ENCODE results near the gene OR10Z1. TPM values are rescaled to one million over a fixed set of nuclear protein-coding genes. Genes with fewer than 3 reads are reported as not detected.

Gene OR10Z1
- total RNA-seq, 6 donors from 2014 or later: not detected

DNA sequence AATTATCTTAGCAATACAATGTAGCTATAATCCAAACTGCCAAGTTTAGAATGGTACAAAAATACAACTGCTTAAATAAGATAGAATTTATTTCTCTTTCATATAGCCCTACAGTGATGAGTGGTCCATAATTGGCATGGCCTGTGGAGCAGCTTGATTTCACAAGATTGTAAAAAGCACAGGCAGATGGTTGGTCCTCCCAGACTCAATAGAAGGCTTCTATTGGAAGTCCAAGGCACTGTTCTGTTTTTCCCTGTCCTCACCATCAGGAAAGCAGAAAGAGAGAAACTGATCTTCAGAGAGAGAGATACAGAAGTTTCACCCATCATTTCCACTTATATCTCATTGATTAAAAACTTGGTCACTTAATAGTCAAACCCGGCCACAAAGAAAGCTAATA, 32.8 kb upstream of the OR10Z1 start:
- Histone ChIP-seq H3K4me3 (no peak overlapping the region), H3K9me3 (no peaks in the 10 kb centered on the region), H3K27ac (no peak overlapping the region), H3K27me3 (no peaks in the 10 kb centered on the region), H3K36me3 (no peaks in the 10 kb centered on the region), H3K4me1 (no peaks in the 10 kb centered on the region)
- TF ChIP-seq POLR2A (IDR thresholded peaks at IDR 0.05): no peak
- no peak for TF ChIP-seq POLR2AphosphoS5 (IDR thresholded peaks at IDR 0.05)
- TF ChIP-seq EP300 (IDR thresholded peaks at IDR 0.05): no peak
- TF ChIP-seq, protein P1, sequence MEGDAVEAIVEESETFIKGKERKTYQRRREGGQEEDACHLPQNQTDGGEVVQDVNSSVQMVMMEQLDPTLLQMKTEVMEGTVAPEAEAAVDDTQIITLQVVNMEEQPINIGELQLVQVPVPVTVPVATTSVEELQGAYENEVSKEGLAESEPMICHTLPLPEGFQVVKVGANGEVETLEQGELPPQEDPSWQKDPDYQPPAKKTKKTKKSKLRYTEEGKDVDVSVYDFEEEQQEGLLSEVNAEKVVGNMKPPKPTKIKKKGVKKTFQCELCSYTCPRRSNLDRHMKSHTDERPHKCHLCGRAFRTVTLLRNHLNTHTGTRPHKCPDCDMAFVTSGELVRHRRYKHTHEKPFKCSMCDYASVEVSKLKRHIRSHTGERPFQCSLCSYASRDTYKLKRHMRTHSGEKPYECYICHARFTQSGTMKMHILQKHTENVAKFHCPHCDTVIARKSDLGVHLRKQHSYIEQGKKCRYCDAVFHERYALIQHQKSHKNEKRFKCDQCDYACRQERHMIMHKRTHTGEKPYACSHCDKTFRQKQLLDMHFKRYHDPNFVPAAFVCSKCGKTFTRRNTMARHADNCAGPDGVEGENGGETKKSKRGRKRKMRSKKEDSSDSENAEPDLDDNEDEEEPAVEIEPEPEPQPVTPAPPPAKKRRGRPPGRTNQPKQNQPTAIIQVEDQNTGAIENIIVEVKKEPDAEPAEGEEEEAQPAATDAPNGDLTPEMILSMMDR (IDR thresholded peaks at IDR 0.05): no peak
- DNase-seq (no peak), ATAC-seq (ENCODE audit: low FRiP score in 2 of 2) (no peak)
- WGBS, 2 donors: 86 to 88% methylated on average over 1 of the region's 1 CpG

DNA sequence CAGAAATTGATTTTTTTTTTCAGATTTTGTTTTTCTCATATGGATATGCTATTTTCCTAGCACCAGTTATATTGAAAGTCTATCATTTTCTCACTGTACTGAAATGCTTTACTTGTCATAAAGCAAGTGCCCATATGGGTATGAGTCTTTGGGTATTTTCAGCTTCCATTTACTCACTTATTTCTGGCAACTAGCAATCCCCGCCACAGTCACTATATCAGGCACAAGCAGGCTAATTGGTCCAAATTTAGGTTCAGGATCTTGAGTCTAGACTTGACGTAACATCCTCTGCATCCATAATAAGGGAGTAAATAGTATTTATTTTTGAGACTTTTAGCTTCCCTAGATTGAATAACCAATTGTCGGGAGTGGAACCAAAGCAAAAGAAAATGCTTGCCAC, 27.5 kb upstream of the OR10Z1 start:
- Histone ChIP-seq H3K36me3 (no peaks in the 10 kb centered on the region), H3K27me3 (no peaks in the 10 kb centered on the region), H3K27ac (no peak overlapping the region), H3K9me3 (no peaks in the 10 kb centered on the region), H3K4me3 (no peak overlapping the region), H3K4me1 (no peaks in the 10 kb centered on the region)
- DNase-seq: no peak
- no peak for TF ChIP-seq POLR2AphosphoS5 (IDR thresholded peaks at IDR 0.05)
- TF ChIP-seq EP300 (IDR thresholded peaks at IDR 0.05): no peak
- TF ChIP-seq, protein P1 (IDR thresholded peaks at IDR 0.05): no peak
- no peak for TF ChIP-seq POLR2A (IDR thresholded peaks at IDR 0.05)
- ATAC-seq (ENCODE audit: low FRiP score in 2 of 2): no peak
- WGBS, 2 donors: 92 to 96% methylated on average over 3 of the region's 3 CpGs

DNA sequence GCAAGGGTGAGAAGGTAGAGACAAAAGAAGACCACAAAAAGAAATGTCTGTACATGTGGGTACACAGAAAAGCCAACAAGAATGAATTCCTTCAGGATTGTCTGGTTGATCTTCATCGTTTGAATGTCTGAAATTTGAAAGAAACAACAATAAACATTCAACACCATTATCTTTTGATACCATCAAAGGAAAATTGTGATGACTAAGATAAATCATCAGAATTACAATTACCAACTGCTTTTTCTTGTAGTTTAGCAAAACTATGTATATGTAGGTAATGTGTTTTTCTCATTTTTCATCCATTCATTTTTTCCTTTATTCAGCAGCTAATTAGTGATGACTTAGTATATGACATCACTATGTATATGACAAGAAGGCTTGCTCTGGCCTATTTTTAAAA, 25.3 kb upstream of the OR10Z1 start, which contains the start of gene OR10X1:
Gene OR10X1 (minus strand): TSS at position 167 of the 400 bp plus-strand sequence. CDS start 0 bp downstream, at position 167.
- ATAC-seq (ENCODE audit: low FRiP score in 2 of 2): no peak
- TF ChIP-seq EP300 (IDR thresholded peaks at IDR 0.05) (no peak), POLR2A (IDR thresholded peaks at IDR 0.05) (no peak), POLR2AphosphoS5 (IDR thresholded peaks at IDR 0.05) (no peak)
- TF ChIP-seq, protein P1 (IDR thresholded peaks at IDR 0.05): no peak
- DNase-seq: no peak
- Histone ChIP-seq H3K36me3 (no peaks in the 10 kb centered on the region), H3K9me3 (no peaks in the 10 kb centered on the region), H3K4me3 (no peak within 1 kb of the TSS), H3K4me1 (no peaks in the 10 kb centered on the region), H3K27ac (no peak within 1 kb of the TSS), H3K27me3 (no peaks in the 10 kb centered on the region)
- WGBS, 2 donors: 68 to 79% methylated on average over 1 of the region's 1 CpG

DNA sequence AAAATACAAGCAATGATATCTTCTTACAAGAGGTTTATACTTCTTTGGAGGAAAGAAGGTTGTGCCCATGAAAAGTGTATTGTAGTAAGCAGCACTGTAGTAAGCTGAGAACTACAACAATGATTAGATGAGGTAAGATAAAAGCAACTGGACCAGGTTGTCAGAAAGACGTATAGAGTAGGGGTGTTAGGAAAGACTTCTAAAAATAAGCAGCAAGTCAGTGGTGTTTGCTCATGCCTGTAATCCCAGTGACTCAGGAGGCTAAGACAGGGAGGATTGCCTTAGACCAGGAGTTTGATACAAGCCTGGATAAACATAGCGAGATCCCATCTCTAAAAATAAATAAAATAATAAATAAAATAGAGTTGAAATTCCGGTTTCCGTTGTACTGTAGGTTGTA, 21.1 kb upstream of the OR10Z1 start:
- 42 to 55% methylated on average over 4 of the region's 4 CpGs for WGBS, 2 donors
- DNase-seq: no peak
- Histone ChIP-seq H3K4me1 (no peaks in the 10 kb centered on the region), H3K4me3 (no peak overlapping the region), H3K36me3 (no peaks in the 10 kb centered on the region), H3K27me3 (no peaks in the 10 kb centered on the region), H3K27ac (no peak overlapping the region), H3K9me3 (peaks cover 0 to 13% (median 6%) of the 10 kb centered on the region in 4 donors)
- TF ChIP-seq POLR2A (IDR thresholded peaks at IDR 0.05) (no peak), EP300 (IDR thresholded peaks at IDR 0.05) (no peak), POLR2AphosphoS5 (IDR thresholded peaks at IDR 0.05) (no peak)
- TF ChIP-seq, protein P1 (IDR thresholded peaks at IDR 0.05): no peak
- ATAC-seq (ENCODE audit: low FRiP score in 2 of 2): no peak

DNA sequence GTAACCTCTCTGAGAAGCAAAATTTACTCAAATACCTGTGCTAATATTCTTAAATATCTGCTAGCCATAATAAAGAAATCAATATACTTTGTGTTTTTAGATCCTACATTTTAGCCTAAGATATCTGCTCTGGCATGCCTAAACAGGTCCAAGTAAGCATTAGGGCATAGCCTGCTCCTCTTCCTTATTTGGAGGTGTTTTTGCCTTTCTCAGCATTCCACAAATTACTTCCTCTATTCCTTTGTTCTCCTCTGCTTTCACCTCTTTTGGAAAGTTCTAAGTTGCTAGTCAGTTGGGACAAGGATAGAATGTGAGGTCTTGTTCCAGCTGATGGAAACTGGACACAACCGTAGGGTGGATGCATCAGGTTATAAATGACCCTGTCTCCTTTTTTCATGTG, 18.1 kb upstream of the OR10Z1 start:
- DNase-seq: no peak
- ATAC-seq (ENCODE audit: low FRiP score in 2 of 2): no peak
- TF ChIP-seq, protein P1 (IDR thresholded peaks at IDR 0.05): no peak
- TF ChIP-seq POLR2AphosphoS5 (IDR thresholded peaks at IDR 0.05) (no peak), EP300 (IDR thresholded peaks at IDR 0.05) (no peak), POLR2A (IDR thresholded peaks at IDR 0.05) (no peak)
- Histone ChIP-seq H3K36me3 (no peaks in the 10 kb centered on the region), H3K27ac (no peak overlapping the region), H3K4me3 (no peak overlapping the region), H3K9me3 (peaks cover 0 to 13% (median 6%) of the 10 kb centered on the region in 4 donors), H3K27me3 (no peaks in the 10 kb centered on the region), H3K4me1 (no peaks in the 10 kb centered on the region)
- 86 to 95% methylated on average over 1 of the region's 1 CpG for WGBS, 2 donors
